WERI-Rb-1 (cell line): ENCODE measurements around the gene DAW1.

Experiments
- DNase-seq: peaks from one replicate; pipeline ENCODE4 v3.0.0-alpha.2; 2020
- H3K27ac ChIP-seq: fragments of 250-450 bp; sonication (Bioruptor Pico); 2 replicates; pipeline ENCODE4 v1.5.1; 2020; ENCODE audit warnings: mild to moderate bottlenecking, moderate library complexity
- H3K27me3 ChIP-seq: fragments of 250-450 bp; sonication (Bioruptor Pico); 2 replicates; pipeline ENCODE4 v1.5.1; 2021; ENCODE audit warnings: mild to moderate bottlenecking, low read depth, moderate library complexity; ENCODE audit not compliant: insufficient read depth, severe bottlenecking
- H3K36me3 ChIP-seq: fragments of 250-450 bp; sonication (Bioruptor Pico); 2 replicates; pipeline ENCODE4 v1.5.1; 2020; ENCODE audit warnings: mild to moderate bottlenecking, moderate library complexity
- H3K4me3 ChIP-seq: 2 replicates; pipeline ENCODE4 v1.5.1; 2011; ENCODE audit warnings: low read depth, mild to moderate bottlenecking, control low read depth, low read length
- H3K9me3 ChIP-seq: fragments of 250-450 bp; sonication (Bioruptor Pico); 2 replicates; pipeline ENCODE4 v1.5.1; 2021; ENCODE audit warnings: mild to moderate bottlenecking, moderate library complexity; ENCODE audit not compliant: severe bottlenecking
- TF ChIP-seq, protein P1 (sequence below): IDR thresholded peaks from 2 replicates; pipeline ENCODE4 v1.5.1; 2011; ENCODE audit warnings: low read depth, mild to moderate bottlenecking, control low read depth, inconsistent platforms, low read length

Gene DAW1

DNA sequence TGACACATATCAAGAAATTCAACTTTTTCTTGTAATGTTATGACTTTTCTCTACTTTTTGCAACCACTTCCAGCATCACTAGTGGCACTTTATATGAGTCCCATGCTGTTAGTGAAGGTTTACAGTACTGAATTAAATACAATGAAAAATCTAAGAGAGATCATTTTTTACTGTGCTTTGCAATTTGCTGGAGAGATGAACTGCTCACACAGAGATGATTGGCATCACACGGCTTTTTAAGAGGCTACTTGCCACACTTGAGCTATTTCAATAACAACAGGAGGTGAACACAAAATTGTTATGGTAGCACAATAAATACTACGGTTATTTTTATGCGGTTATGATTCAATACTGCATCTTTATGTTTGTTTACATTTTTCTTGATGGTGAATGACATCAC is 88.9 kb downstream of the DAW1 start:
- DNase-seq: no peak
- Histone ChIP-seq H3K27me3 (no peaks in the 10 kb centered on the region), H3K36me3 (no peaks in the 10 kb centered on the region), H3K27ac (no peak overlapping the region), H3K4me3 (no peak overlapping the region), H3K9me3 (peaks cover 3% of the 10 kb centered on the region)
- TF ChIP-seq, protein P1, sequence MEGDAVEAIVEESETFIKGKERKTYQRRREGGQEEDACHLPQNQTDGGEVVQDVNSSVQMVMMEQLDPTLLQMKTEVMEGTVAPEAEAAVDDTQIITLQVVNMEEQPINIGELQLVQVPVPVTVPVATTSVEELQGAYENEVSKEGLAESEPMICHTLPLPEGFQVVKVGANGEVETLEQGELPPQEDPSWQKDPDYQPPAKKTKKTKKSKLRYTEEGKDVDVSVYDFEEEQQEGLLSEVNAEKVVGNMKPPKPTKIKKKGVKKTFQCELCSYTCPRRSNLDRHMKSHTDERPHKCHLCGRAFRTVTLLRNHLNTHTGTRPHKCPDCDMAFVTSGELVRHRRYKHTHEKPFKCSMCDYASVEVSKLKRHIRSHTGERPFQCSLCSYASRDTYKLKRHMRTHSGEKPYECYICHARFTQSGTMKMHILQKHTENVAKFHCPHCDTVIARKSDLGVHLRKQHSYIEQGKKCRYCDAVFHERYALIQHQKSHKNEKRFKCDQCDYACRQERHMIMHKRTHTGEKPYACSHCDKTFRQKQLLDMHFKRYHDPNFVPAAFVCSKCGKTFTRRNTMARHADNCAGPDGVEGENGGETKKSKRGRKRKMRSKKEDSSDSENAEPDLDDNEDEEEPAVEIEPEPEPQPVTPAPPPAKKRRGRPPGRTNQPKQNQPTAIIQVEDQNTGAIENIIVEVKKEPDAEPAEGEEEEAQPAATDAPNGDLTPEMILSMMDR: no peak

DNA sequence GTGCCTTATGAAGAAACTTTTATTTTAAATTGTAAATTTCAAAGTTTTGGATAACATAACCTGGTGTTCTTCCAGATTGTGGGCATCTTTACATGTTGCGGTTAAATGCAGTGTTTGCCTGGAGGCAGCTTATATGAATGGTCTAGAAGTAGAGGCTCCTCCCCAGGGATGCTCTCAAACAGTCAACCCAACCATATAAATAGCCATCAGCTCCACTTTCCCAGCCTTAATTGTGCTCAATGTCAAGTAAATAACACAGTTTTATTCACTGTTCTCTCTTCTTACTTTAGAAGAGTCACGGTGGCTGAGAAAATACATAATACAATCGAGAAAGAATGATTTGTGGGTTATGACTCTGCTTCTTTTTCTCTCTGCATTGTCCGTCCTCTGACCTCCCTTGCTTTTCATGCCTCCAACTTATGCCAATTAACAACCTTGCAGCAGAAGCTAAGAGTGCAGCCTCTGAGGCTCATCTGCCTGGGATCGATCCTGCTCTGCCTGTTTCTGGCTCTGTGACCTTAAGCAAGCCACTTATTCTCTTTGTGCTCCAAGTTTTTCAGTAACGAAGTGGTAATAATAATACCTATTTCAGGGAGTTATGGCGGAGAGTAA is 100.3 kb downstream of the DAW1 start:
- H3K9me3 ChIP-seq: no peaks in the 10 kb centered on the region
- no peak overlapping the region for H3K27ac ChIP-seq
- no peak overlapping the region for H3K4me3 ChIP-seq
- H3K27me3 ChIP-seq: no peaks in the 10 kb centered on the region
- H3K36me3 ChIP-seq: no peaks in the 10 kb centered on the region
- DNase-seq: no peak
- TF ChIP-seq, protein P1: no peak

DNA sequence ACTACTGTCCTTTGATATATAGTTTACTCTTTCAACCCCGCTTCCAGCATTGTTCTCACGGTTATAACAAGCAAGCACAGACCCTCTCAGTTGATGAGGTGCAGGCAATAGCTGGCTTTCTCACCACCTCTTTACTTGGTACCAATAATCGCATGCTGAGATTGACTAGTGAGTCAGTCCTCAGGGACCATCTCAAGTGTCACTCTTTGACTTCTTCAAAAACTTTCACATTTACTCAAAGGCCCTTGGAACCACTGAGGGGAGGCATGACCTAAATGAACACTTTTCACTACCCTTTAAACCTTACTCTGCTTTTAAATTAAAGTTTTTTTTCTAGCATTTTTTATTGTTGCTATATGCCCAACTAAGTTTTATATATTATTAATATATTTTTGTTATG is 101.8 kb downstream of the DAW1 start:
- DNase-seq: no peak
- Histone ChIP-seq H3K27me3 (no peaks in the 10 kb centered on the region), H3K27ac (no peak overlapping the region), H3K36me3 (no peaks in the 10 kb centered on the region), H3K4me3 (no peak overlapping the region), H3K9me3 (no peaks in the 10 kb centered on the region)
- TF ChIP-seq, protein P1: no peak
